NT2/D1 (cell line): ENCODE results near the gene DPM2.

Source experiments
- DNase-seq: peaks from one replicate; pipeline ENCODE4 v3.0.0-alpha.2; 2011; ENCODE audit warnings: low read depth, low spot score
- H3K27me3 ChIP-seq: 2 replicates; pipeline ENCODE4 v1.6.0; 2011; ENCODE audit warnings: mild to moderate bottlenecking; ENCODE audit not compliant: insufficient read length, insufficient read depth
- H3K36me3 ChIP-seq: 2 replicates; pipeline ENCODE4 v1.6.1; 2011; ENCODE audit warnings: mild to moderate bottlenecking, low read length, mixed read lengths; ENCODE audit not compliant: insufficient read depth, insufficient read length
- H3K4me1 ChIP-seq: 2 replicates; pipeline ENCODE4 v1.5.1; 2011; ENCODE audit not compliant: insufficient read depth, insufficient read length
- H3K4me3 ChIP-seq: 2 replicates; pipeline ENCODE4 v1.5.1; 2011; ENCODE audit warnings: low read depth; ENCODE audit not compliant: insufficient read length
- H3K9ac ChIP-seq: 2 replicates; pipeline ENCODE4 v1.6.0; 2011; ENCODE audit warnings: low read depth; ENCODE audit not compliant: insufficient read length
- H3K9me3 ChIP-seq: 2 replicates; pipeline ENCODE4 v1.5.1; 2011; ENCODE audit warnings: mild to moderate bottlenecking, low read length; ENCODE audit not compliant: insufficient read depth
- SUZ12 ChIP-seq: IDR thresholded peaks from 2 replicates; pipeline ENCODE4 v1.6.1; 2011; ENCODE audit not compliant: insufficient read length, insufficient read depth; ENCODE audit errors: extremely low read depth
- YY1 ChIP-seq: IDR thresholded peaks from 2 replicates; pipeline ENCODE4 v1.6.1; 2011; ENCODE audit not compliant: insufficient read length, insufficient read depth
- ZNF274 ChIP-seq: IDR thresholded peaks from 2 replicates; pipeline ENCODE4 v1.6.1; 2011; ENCODE audit warnings: mild to moderate bottlenecking, low read depth, low read length

DPM2 gene

GRCh38 chr9:127959841-127960409, 22.3 kb upstream of the DPM2 start:
- H3K4me1 ChIP-seq, result peaks cover 33% of the 10 kb centered on the region
- no peak for TF ChIP-seq ZNF274
- no peak for TF ChIP-seq YY1
- no peak for TF ChIP-seq SUZ12
- H3K36me3 ChIP-seq, result peaks cover 34% of the 10 kb centered on the region
- H3K27me3 ChIP-seq, result no peaks in the 10 kb centered on the region
- H3K9ac ChIP-seq, result no peak overlapping the region
- no peak overlapping the region for H3K4me3 ChIP-seq
- H3K9me3 ChIP-seq, result no peaks in the 10 kb centered on the region
- DNase-seq, result no peak

GRCh38 chr9:127959398-127959797, 21.7 kb upstream of the DPM2 start:
- no peak for DNase-seq
- no peak for TF ChIP-seq YY1
- Histone ChIP-seq H3K4me1 (peaks cover 38% of the 10 kb centered on the region), H3K4me3 (no peak overlapping the region), H3K27me3 (no peaks in the 10 kb centered on the region), H3K9me3 (no peaks in the 10 kb centered on the region), H3K36me3 (peaks cover 39% of the 10 kb centered on the region), H3K9ac (no peak overlapping the region)

GRCh38 chr9:127958728-127959127, 21.1 kb upstream of the DPM2 start:
- Histone ChIP-seq H3K9ac (no peak overlapping the region), H3K4me1 (peaks cover 39% of the 10 kb centered on the region), H3K27me3 (no peaks in the 10 kb centered on the region), H3K36me3 (peaks cover 38% of the 10 kb centered on the region), H3K4me3 (no peak overlapping the region), H3K9me3 (no peaks in the 10 kb centered on the region)
- TF ChIP-seq SUZ12, result no peak
- DNase-seq, result no peak

- H3K9me3 ChIP-seq, result no peaks in the 10 kb centered on the region
- H3K36me3 ChIP-seq, result peaks cover 28% of the 10 kb centered on the region
- peaks cover 34% of the 10 kb centered on the region for H3K4me1 ChIP-seq
- peak overlapping the region; percentile 15 for H3K9ac ChIP-seq
- TF ChIP-seq ZNF274 (no peak), SUZ12 (no peak), YY1 (no peak)
- DNase-seq, result no peak
- no peaks in the 10 kb centered on the region for H3K27me3 ChIP-seq
- H3K4me3 ChIP-seq, result no peak overlapping the region
Measured at GRCh38 chr9:127955294-127956015, 17.8 kb upstream of the DPM2 start.

- H3K36me3 ChIP-seq, result peaks cover 31% of the 10 kb centered on the region
- H3K4me1 ChIP-seq, result peaks cover 31% of the 10 kb centered on the region
- DNase-seq, result no peak
- H3K9me3 ChIP-seq, result no peaks in the 10 kb centered on the region
- H3K27me3 ChIP-seq, result no peaks in the 10 kb centered on the region
- no peak overlapping the region for H3K4me3 ChIP-seq
- no peak overlapping the region for H3K9ac ChIP-seq
- TF ChIP-seq SUZ12 (no peak), YY1 (no peak), ZNF274 (no peak)
Measured at GRCh38 chr9:127954831-127955293, 17.2 kb upstream of the DPM2 start.

- Histone ChIP-seq H3K4me3 (no peak overlapping the region), H3K4me1 (peaks cover 30% of the 10 kb centered on the region), H3K9me3 (no peaks in the 10 kb centered on the region), H3K27me3 (no peaks in the 10 kb centered on the region), H3K9ac (peak overlapping the region; percentile 45), H3K36me3 (peaks cover 33% of the 10 kb centered on the region)
- TF ChIP-seq SUZ12 (no peak), YY1 (no peak), ZNF274 (no peak)
- no peak for DNase-seq
Measured at GRCh38 chr9:127953768-127954505, 16.3 kb upstream of the DPM2 start.

GRCh38 chr9:127953154-127953553, 15.5 kb upstream of the DPM2 start:
- Histone ChIP-seq H3K9ac (peak overlapping the region; percentile 45), H3K9me3 (no peaks in the 10 kb centered on the region), H3K4me1 (peaks cover 33% of the 10 kb centered on the region), H3K27me3 (no peaks in the 10 kb centered on the region), H3K4me3 (no peak overlapping the region), H3K36me3 (peaks cover 38% of the 10 kb centered on the region)
- TF ChIP-seq SUZ12 (no peak), ZNF274 (no peak), YY1 (no peak)
- no peak for DNase-seq
